Adipocyte (in vitro differentiated cells): ENCODE measurements around the gene CAMK4.
A peak's percentile ranks its signal among the peaks of the same experiment; 100 is the strongest.

Experiments
- DNase-seq: peaks from one replicate; pipeline ENCODE4 v3.0.0-alpha.2; 2015; ENCODE audit warnings: low read depth
- H3K27me3 ChIP-seq: replicated peaks from 2 replicates; pipeline ENCODE4 v1.7.0; 2013; ENCODE audit warnings: mild to moderate bottlenecking, low read length, moderate library complexity; ENCODE audit not compliant: control insufficient read depth, insufficient read depth
- H3K36me3 ChIP-seq: 2 replicates; pipeline ENCODE4 v1.7.0; 2013; ENCODE audit warnings: low read length, mild to moderate bottlenecking, moderate library complexity; ENCODE audit not compliant: control insufficient read depth, insufficient read depth, severe bottlenecking
- H3K4me1 ChIP-seq: 2 replicates; pipeline ENCODE4 v1.7.0; 2013; ENCODE audit warnings: mild to moderate bottlenecking, low read length, moderate library complexity; ENCODE audit not compliant: control insufficient read depth, insufficient read depth
- H3K4me3 ChIP-seq: 2 replicates; pipeline ENCODE4 v1.7.0; 2013; ENCODE audit warnings: mild to moderate bottlenecking, low read length, moderate library complexity
- H3K9ac ChIP-seq: 2 replicates; pipeline ENCODE4 v1.7.0; 2013; ENCODE audit warnings: mild to moderate bottlenecking, low read length, moderate library complexity
- H3K9me3 ChIP-seq: 2 replicates; pipeline ENCODE4 v1.7.0; 2013; ENCODE audit warnings: mild to moderate bottlenecking, low read length, moderate library complexity; ENCODE audit not compliant: control insufficient read depth

Gene CAMK4

DNA sequence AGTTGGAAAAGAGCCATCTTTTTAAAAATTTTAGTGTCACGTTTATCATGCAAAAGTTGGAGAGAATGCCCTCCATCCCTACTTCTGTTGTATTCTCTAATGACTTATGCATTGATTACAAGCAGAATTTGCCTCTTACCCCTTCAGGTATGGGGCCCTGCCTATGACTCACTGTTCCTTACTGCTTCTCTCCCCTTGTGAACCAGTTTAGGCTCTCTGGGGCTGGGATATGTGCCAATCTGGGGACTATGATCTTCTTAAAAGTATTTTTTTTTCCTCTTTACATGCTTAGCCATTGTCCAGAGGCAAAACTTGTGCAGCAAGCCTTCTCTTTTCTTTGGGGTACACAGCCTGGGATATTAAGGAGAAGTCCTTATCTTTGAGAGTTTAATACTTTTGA lies 37.4 kb downstream of the CAMK4 start:
- Histone ChIP-seq H3K4me1 (no peaks in the 10 kb centered on the region), H3K27me3 (no peaks in the 10 kb centered on the region), H3K9me3 (no peaks in the 10 kb centered on the region), H3K36me3 (no peaks in the 10 kb centered on the region), H3K9ac (no peak overlapping the region), H3K4me3 (no peak overlapping the region)
- no peak for DNase-seq

DNA sequence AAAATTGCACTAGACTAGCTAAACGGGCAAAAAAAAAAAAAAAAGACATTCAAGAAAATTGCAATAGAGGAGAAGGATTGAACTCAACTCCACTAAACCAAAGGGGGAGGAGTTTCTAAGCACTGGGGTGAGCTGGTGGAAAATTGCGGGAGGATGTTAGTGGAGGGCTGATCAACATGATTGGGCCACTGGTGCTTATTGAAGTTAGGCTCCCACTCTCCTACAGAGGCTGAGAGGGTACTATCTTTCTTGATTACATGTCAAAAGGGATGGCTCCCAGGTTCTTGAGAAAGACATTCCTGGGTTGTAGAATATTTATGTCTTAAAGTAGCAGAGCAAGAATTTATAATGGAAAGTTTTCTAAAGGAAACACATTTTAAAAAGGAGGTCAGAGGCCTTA lies 38.0 kb downstream of the CAMK4 start:
- H3K4me1 ChIP-seq, result no peaks in the 10 kb centered on the region
- no peaks in the 10 kb centered on the region for H3K9me3 ChIP-seq
- H3K36me3 ChIP-seq, result no peaks in the 10 kb centered on the region
- H3K27me3 ChIP-seq, result no peaks in the 10 kb centered on the region
- H3K4me3 ChIP-seq, result no peak overlapping the region
- DNase-seq, result no peak
- H3K9ac ChIP-seq, result no peak overlapping the region

- H3K4me3 ChIP-seq, result no peak overlapping the region
- no peaks in the 10 kb centered on the region for H3K9me3 ChIP-seq
- H3K27me3 ChIP-seq, result no peaks in the 10 kb centered on the region
- H3K4me1 ChIP-seq, result no peaks in the 10 kb centered on the region
- H3K9ac ChIP-seq, result no peak overlapping the region
- no peaks in the 10 kb centered on the region for H3K36me3 ChIP-seq
- DNase-seq, result no peak
These were observed 38.6 kb downstream of the CAMK4 start for GRCh38 chr5:111262815-111263214.

DNA sequence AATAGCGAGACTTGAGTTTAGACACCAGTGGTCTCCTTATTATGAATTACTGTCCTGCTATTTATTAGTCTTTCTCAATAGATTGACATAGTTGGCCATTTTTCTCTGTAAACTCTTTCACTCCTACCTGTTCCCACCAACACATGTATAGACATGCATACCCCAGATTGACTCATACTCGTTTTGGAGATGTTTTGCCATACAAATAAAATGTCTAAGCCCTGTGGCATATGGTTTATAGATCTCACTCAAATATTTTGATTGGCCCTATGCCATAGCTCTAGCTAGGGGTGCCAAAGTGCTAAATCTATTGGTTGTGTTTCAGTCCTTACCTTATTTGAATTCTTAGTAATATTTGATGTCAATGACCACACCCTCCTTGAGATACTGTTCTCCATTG lies 42.3 kb downstream of the CAMK4 start:
- H3K27me3 ChIP-seq, result no peaks in the 10 kb centered on the region
- H3K36me3 ChIP-seq, result no peaks in the 10 kb centered on the region
- no peaks in the 10 kb centered on the region for H3K4me1 ChIP-seq
- no peaks in the 10 kb centered on the region for H3K9me3 ChIP-seq
- DNase-seq, result no peak
- no peak overlapping the region for H3K4me3 ChIP-seq
- no peak overlapping the region for H3K9ac ChIP-seq

- DNase-seq, result no peak
- H3K4me1 ChIP-seq, result no peaks in the 10 kb centered on the region
- H3K4me3 ChIP-seq, result no peak overlapping the region
- H3K36me3 ChIP-seq, result no peaks in the 10 kb centered on the region
- H3K27me3 ChIP-seq, result no peaks in the 10 kb centered on the region
- no peak overlapping the region for H3K9ac ChIP-seq
- no peaks in the 10 kb centered on the region for H3K9me3 ChIP-seq
These were observed 44.1 kb downstream of the CAMK4 start for GRCh38 chr5:111268300-111268699.

- no peaks in the 10 kb centered on the region for H3K4me1 ChIP-seq
- H3K27me3 ChIP-seq, result no peaks in the 10 kb centered on the region
- no peak overlapping the region for H3K9ac ChIP-seq
- no peaks in the 10 kb centered on the region for H3K9me3 ChIP-seq
- DNase-seq, result no peak
- H3K4me3 ChIP-seq, result no peak overlapping the region
- H3K36me3 ChIP-seq, result no peaks in the 10 kb centered on the region
These were observed 47.7 kb downstream of the CAMK4 start for GRCh38 chr5:111271885-111272284.

DNA sequence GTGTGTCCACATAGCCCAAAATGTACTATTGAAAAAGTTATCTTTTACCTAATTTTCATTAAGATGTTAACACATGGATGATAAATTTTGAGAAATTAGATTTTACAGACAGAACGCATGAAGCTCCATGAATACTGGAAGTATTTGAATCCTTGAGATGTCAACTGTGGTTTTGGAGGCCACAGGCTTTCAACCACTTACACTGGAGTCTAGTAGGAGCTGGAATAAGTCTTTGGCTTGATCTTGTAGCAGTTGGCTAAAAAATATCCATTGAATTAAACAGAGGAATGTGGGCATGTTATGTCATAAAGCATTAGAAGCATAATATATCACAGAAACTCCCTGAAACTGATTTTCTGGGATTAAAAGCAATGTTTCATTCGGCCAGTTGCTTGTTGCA lies 52.9 kb downstream of the CAMK4 start:
- DNase-seq, result no peak
- no peak overlapping the region for H3K4me3 ChIP-seq
- H3K9ac ChIP-seq, result no peak overlapping the region
- no peaks in the 10 kb centered on the region for H3K9me3 ChIP-seq
- H3K36me3 ChIP-seq, result no peaks in the 10 kb centered on the region
- H3K27me3 ChIP-seq, result no peaks in the 10 kb centered on the region
- H3K4me1 ChIP-seq, result no peaks in the 10 kb centered on the region

GRCh38 chr5:111278858-111279504 lies 54.8 kb downstream of the CAMK4 start:
- Histone ChIP-seq H3K36me3 (no peaks in the 10 kb centered on the region), H3K4me3 (no peak overlapping the region), H3K9me3 (no peaks in the 10 kb centered on the region), H3K9ac (no peak overlapping the region), H3K4me1 (no peaks in the 10 kb centered on the region), H3K27me3 (no peaks in the 10 kb centered on the region)
- DNase-seq, result peak; percentile 7

GRCh38 chr5:111280282-111280951 lies 56.2 kb downstream of the CAMK4 start:
- Histone ChIP-seq H3K4me3 (no peak overlapping the region), H3K36me3 (no peaks in the 10 kb centered on the region), H3K27me3 (no peaks in the 10 kb centered on the region), H3K4me1 (no peaks in the 10 kb centered on the region), H3K9ac (no peak overlapping the region), H3K9me3 (no peaks in the 10 kb centered on the region)
- DNase-seq, result no peak

- Histone ChIP-seq H3K36me3 (no peaks in the 10 kb centered on the region), H3K4me3 (no peak overlapping the region), H3K9me3 (no peaks in the 10 kb centered on the region), H3K27me3 (no peaks in the 10 kb centered on the region), H3K9ac (no peak overlapping the region), H3K4me1 (no peaks in the 10 kb centered on the region)
- DNase-seq, result no peak
These were observed 58.6 kb downstream of the CAMK4 start for GRCh38 chr5:111282798-111283197.

DNA sequence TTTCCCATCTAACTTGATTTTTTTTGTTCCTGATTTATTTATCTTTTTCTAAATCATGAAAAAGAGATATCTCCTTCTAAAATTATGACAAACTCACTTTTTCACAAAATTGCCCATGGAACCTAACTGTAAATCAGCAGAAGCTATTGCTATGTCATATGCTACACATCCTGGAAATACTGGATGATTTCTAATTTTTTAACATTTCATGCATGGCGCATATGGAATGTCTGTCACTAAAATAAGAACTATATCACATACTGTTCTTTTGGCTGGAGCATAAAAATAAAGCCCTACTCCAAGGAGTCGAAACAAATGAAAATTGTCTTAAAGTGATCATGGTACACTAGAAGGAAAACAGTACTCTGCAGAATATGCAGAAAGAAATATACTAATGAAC lies 60.6 kb downstream of the CAMK4 start:
- no peaks in the 10 kb centered on the region for H3K27me3 ChIP-seq
- H3K4me1 ChIP-seq, result no peaks in the 10 kb centered on the region
- DNase-seq, result no peak
- no peak overlapping the region for H3K4me3 ChIP-seq
- H3K9ac ChIP-seq, result no peak overlapping the region
- H3K9me3 ChIP-seq, result no peaks in the 10 kb centered on the region
- H3K36me3 ChIP-seq, result no peaks in the 10 kb centered on the region

GRCh38 chr5:111294551-111294950 lies 70.4 kb downstream of the CAMK4 start:
- Histone ChIP-seq H3K9ac (no peak overlapping the region), H3K27me3 (no peaks in the 10 kb centered on the region), H3K4me3 (no peak overlapping the region), H3K9me3 (no peaks in the 10 kb centered on the region), H3K4me1 (no peaks in the 10 kb centered on the region), H3K36me3 (no peaks in the 10 kb centered on the region)
- DNase-seq, result no peak
